ENCODE results near the gene PCDHB6.
A peak's percentile ranks its signal among the peaks of the same experiment; 100 is the strongest.
"Not testable (repeated sequence)": the region's sequence is repeated elsewhere in the genome, so short reads cannot be mapped to it uniquely, and the experiment has no call there.

The PCDHB6 gene

GRCh38 chr5:141201126-141201525 is 51.3 kb downstream of the PCDHB6 start:
- H3K27ac ChIP-seq (ENCODE audit: low read depth, low read length); H3K36me3 ChIP-seq (ENCODE audit: control insufficient read depth in 5 of 5, insufficient read depth in 5 of 5, low read length in 5 of 5); H3K27me3 ChIP-seq (ENCODE audit: control insufficient read depth in 5 of 5, insufficient read depth in 4 of 5, low read length in 5 of 5); H3K9ac ChIP-seq (ENCODE audit: low read length in 5 of 5); H3K4me1 ChIP-seq (ENCODE audit: control insufficient read depth in 5 of 5, insufficient read depth in 5 of 5, low read length in 5 of 5): not testable (repeated sequence)
- peak overlapping the region in 2 of 5 donors; percentile 16 to 37 for H3K4me3 ChIP-seq (ENCODE audit: low read depth in 1 of 5, low read length in 5 of 5)
- peaks cover 27 to 46% (median 32%) of the 10 kb centered on the region in 5 donors for H3K9me3 ChIP-seq (ENCODE audit: control insufficient read depth in 5 of 5, low read length in 5 of 5)

DNA sequence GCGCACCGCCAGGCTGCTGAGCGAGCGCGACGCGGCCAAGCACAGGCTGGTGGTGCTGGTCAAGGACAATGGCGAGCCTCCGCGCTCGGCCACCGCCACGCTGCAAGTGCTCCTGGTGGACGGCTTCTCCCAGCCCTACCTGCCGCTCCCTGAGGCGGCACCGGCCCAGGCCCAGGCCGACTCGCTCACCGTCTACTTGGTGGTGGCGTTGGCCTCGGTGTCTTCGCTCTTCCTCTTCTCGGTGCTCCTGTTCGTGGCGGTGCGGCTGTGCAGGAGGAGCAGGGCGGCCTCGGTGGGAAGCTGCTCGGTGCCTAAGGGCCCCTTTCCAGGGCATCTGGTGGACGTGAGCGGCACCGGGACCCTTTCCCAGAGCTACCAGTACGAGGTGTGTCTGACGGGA is 51.8 kb downstream of the PCDHB6 start:
- not testable (repeated sequence) for H3K36me3 ChIP-seq (ENCODE audit: control insufficient read depth in 5 of 5, insufficient read depth in 5 of 5, low read length in 5 of 5); H3K27ac ChIP-seq (ENCODE audit: low read depth, low read length); H3K9ac ChIP-seq (ENCODE audit: low read length in 5 of 5); H3K4me3 ChIP-seq (ENCODE audit: low read depth in 1 of 5, low read length in 5 of 5); H3K4me1 ChIP-seq (ENCODE audit: control insufficient read depth in 5 of 5, insufficient read depth in 5 of 5, low read length in 5 of 5); H3K27me3 ChIP-seq (ENCODE audit: control insufficient read depth in 5 of 5, insufficient read depth in 4 of 5, low read length in 5 of 5)
- H3K9me3 ChIP-seq (ENCODE audit: control insufficient read depth in 5 of 5, low read length in 5 of 5) = peaks cover 22 to 41% (median 29%) of the 10 kb centered on the region in 5 donors
